HG03571 (cell line): Measurements from ENCODE around the gene OAS2.

Experiments used
- ATAC-seq: cut with Tn5 transposase; IDR thresholded peaks from one replicate; pipeline ENCODE4 v1.9.1; 2021; ENCODE audit not compliant: unreplicated experiment

The OAS2 gene

GRCh38 chr12:113057565-113058485 lies 79.5 kb downstream of the OAS2 start:
- no peak for ATAC-seq

GRCh38 chr12:113058553-113058952 lies 80.2 kb downstream of the OAS2 start:
- no peak for ATAC-seq

- no peak for ATAC-seq
Measured at GRCh38 chr12:113059071-113059595, 80.8 kb downstream of the OAS2 start.

GRCh38 chr12:113060336-113060960 lies 82.1 kb downstream of the OAS2 start:
- ATAC-seq = no peak

GRCh38 chr12:113061061-113061694 lies 82.9 kb downstream of the OAS2 start:
- ATAC-seq = no peak
